Karpas-422 (cell line): ENCODE results near the gene SENP2. TPM values are rescaled to one million over a fixed set of nuclear protein-coding genes. Genes with fewer than 3 reads are reported as not detected.
A peak's percentile ranks its signal among the peaks of the same experiment; 100 is the strongest.
"Not testable (repeated sequence)": the region's sequence is repeated elsewhere in the genome, so short reads cannot be mapped to it uniquely, and the experiment has no call there.

Experiments used
- DNase-seq: peaks from one replicate; pipeline ENCODE4 v3.0.0-alpha.2; 2015
- H2AFZ ChIP-seq: fragments of 200-600 bp; sonication (generic); 2 replicates; pipeline ENCODE4 v1.6.1; 2014; ENCODE audit warnings: antibody characterized with exemption, low read length, mixed read lengths
- H3K27ac ChIP-seq: fragments of 200-600 bp; sonication (generic); 2 replicates; pipeline ENCODE4 v1.5.1; 2014; ENCODE audit warnings: mild to moderate bottlenecking, low read length, moderate library complexity
- H3K27me3 ChIP-seq: fragments of 200-600 bp; sonication (generic); 2 replicates; pipeline ENCODE4 v1.6.1; 2014; ENCODE audit warnings: low read length, mixed read lengths
- H3K36me3 ChIP-seq: fragments of 200-600 bp; sonication (generic); 2 replicates; pipeline ENCODE4 v1.6.1; 2014; ENCODE audit warnings: low read length, mixed read lengths; ENCODE audit not compliant: insufficient read depth
- H3K4me1 ChIP-seq: fragments of 200-600 bp; sonication (generic); 2 replicates; pipeline ENCODE4 v1.6.1; 2014; ENCODE audit warnings: mild to moderate bottlenecking, low read length, mixed read lengths
- H3K4me2 ChIP-seq: fragments of 200-600 bp; sonication (generic); 2 replicates; pipeline ENCODE4 v1.6.1; 2014; ENCODE audit warnings: low read length, low read depth, mild to moderate bottlenecking; ENCODE audit not compliant: poor library complexity, severe bottlenecking
- H3K4me3 ChIP-seq: fragments of 200-600 bp; sonication (generic); 2 replicates; pipeline ENCODE4 v1.5.1; 2014; ENCODE audit warnings: mild to moderate bottlenecking, antibody characterized with exemption, low read length, mixed read lengths
- H3K79me2 ChIP-seq: fragments of 200-600 bp; sonication (generic); 2 replicates; pipeline ENCODE4 v1.6.1; 2014; ENCODE audit warnings: mild to moderate bottlenecking, low read length, mixed read lengths
- H3K9ac ChIP-seq: fragments of 200-600 bp; sonication (generic); 2 replicates; pipeline ENCODE4 v1.6.0; 2014; ENCODE audit warnings: low read length
- H3K9me2 ChIP-seq: fragments of 200-600 bp; sonication (generic), shearing (Covaris generic); replicated peaks from 2 replicates; pipeline ENCODE4 v1.6.0; 2014; ENCODE audit warnings: mild to moderate bottlenecking, low read length, moderate library complexity; ENCODE audit not compliant: insufficient read depth
- H3K9me3 ChIP-seq: fragments of 300-700, 200-600 bp; sonication (generic); 2 replicates; pipeline ENCODE4 v1.6.1; 2014; ENCODE audit warnings: low read length, mixed read lengths
- H4K20me1 ChIP-seq: fragments of 200-600 bp; sonication (generic); 2 replicates; pipeline ENCODE4 v1.6.1; 2014; ENCODE audit warnings: mild to moderate bottlenecking, antibody characterized with exemption, low read length, low read depth; ENCODE audit not compliant: insufficient read depth
- total RNA-seq: library from RNA; depleted of rRNA; stranded (reverse); fragments of >200 nt; shearing (Covaris generic); gene quantifications from 2 replicates; pipeline ENCODE4 v1.2.3, GENCODE V29; 2014; ENCODE audit warnings: low replicate concordance

The SENP2 gene
- total RNA-seq, 1 experiment from 2014 or later, result 59.1 TPM

- no peak overlapping the region for H2AFZ ChIP-seq
- H3K4me3 ChIP-seq, result no peak overlapping the region
- no peaks in the 10 kb centered on the region for H4K20me1 ChIP-seq
- H3K4me2 ChIP-seq, result no peak overlapping the region
- H3K36me3 ChIP-seq, result no peaks in the 10 kb centered on the region
- H3K9ac ChIP-seq, result no peak overlapping the region
- no peaks in the 10 kb centered on the region for H3K9me2 ChIP-seq
- no peak for DNase-seq
- H3K79me2 ChIP-seq, result no peaks in the 10 kb centered on the region
- H3K27ac ChIP-seq, result no peak overlapping the region
- H3K9me3 ChIP-seq, result no peaks in the 10 kb centered on the region
- no peaks in the 10 kb centered on the region for H3K4me1 ChIP-seq
- no peaks in the 10 kb centered on the region for H3K27me3 ChIP-seq
Measured at GRCh38 chr3:185658943-185659342, 72.8 kb downstream of the SENP2 start.

- no peak overlapping the region for H3K27ac ChIP-seq
- H3K4me1 ChIP-seq, result no peaks in the 10 kb centered on the region
- no peaks in the 10 kb centered on the region for H3K36me3 ChIP-seq
- H3K9me3 ChIP-seq, result no peaks in the 10 kb centered on the region
- H4K20me1 ChIP-seq, result no peaks in the 10 kb centered on the region
- H3K4me2 ChIP-seq, result no peak overlapping the region
- no peaks in the 10 kb centered on the region for H3K9me2 ChIP-seq
- H3K4me3 ChIP-seq, result no peak overlapping the region
- H2AFZ ChIP-seq, result no peak overlapping the region
- H3K79me2 ChIP-seq, result no peaks in the 10 kb centered on the region
- no peaks in the 10 kb centered on the region for H3K27me3 ChIP-seq
- DNase-seq, result peak; percentile 94
- H3K9ac ChIP-seq, result no peak overlapping the region
Measured at GRCh38 chr3:185659942-185660921, 74.1 kb downstream of the SENP2 start.

GRCh38 chr3:185661296-185661695 is 75.2 kb downstream of the SENP2 start:
- H3K9me2 ChIP-seq, H3K4me2 ChIP-seq, H3K4me3 ChIP-seq, H3K27ac ChIP-seq, H3K9me3 ChIP-seq, H3K27me3 ChIP-seq, H3K79me2 ChIP-seq, H3K9ac ChIP-seq, H3K36me3 ChIP-seq, DNase-seq, H4K20me1 ChIP-seq, H2AFZ ChIP-seq, H3K4me1 ChIP-seq: not testable (repeated sequence)

GRCh38 chr3:185661772-185662171 is 75.7 kb downstream of the SENP2 start:
- DNase-seq, result no peak
- no peaks in the 10 kb centered on the region for H4K20me1 ChIP-seq
- H3K9me3 ChIP-seq, result no peaks in the 10 kb centered on the region
- no peaks in the 10 kb centered on the region for H3K4me1 ChIP-seq
- no peak overlapping the region for H3K9ac ChIP-seq
- H3K4me3 ChIP-seq, result no peak overlapping the region
- no peak overlapping the region for H2AFZ ChIP-seq
- no peaks in the 10 kb centered on the region for H3K36me3 ChIP-seq
- H3K27me3 ChIP-seq, result no peaks in the 10 kb centered on the region
- no peaks in the 10 kb centered on the region for H3K79me2 ChIP-seq
- no peak overlapping the region for H3K4me2 ChIP-seq
- no peak overlapping the region for H3K27ac ChIP-seq
- no peaks in the 10 kb centered on the region for H3K9me2 ChIP-seq

- Histone ChIP-seq H3K4me3 (no peak overlapping the region), H3K9me3 (no peaks in the 10 kb centered on the region), H3K9ac (no peak overlapping the region), H3K27ac (no peak overlapping the region), H4K20me1 (no peaks in the 10 kb centered on the region), H3K4me1 (no peaks in the 10 kb centered on the region), H2AFZ (no peak overlapping the region), H3K4me2 (no peak overlapping the region), H3K79me2 (no peaks in the 10 kb centered on the region), H3K9me2 (no peaks in the 10 kb centered on the region), H3K27me3 (no peaks in the 10 kb centered on the region), H3K36me3 (no peaks in the 10 kb centered on the region)
- DNase-seq, result no peak
Measured at GRCh38 chr3:185663929-185664328, 77.8 kb downstream of the SENP2 start.

GRCh38 chr3:185667574-185667973 is 81.5 kb downstream of the SENP2 start:
- H3K79me2 ChIP-seq, result no peaks in the 10 kb centered on the region
- H2AFZ ChIP-seq, result no peak overlapping the region
- H3K27me3 ChIP-seq, result no peaks in the 10 kb centered on the region
- no peak overlapping the region for H3K4me2 ChIP-seq
- H3K4me1 ChIP-seq, result no peaks in the 10 kb centered on the region
- H3K36me3 ChIP-seq, result no peaks in the 10 kb centered on the region
- no peaks in the 10 kb centered on the region for H4K20me1 ChIP-seq
- no peak for DNase-seq
- no peak overlapping the region for H3K9ac ChIP-seq
- no peaks in the 10 kb centered on the region for H3K9me3 ChIP-seq
- H3K27ac ChIP-seq, result no peak overlapping the region
- H3K4me3 ChIP-seq, result no peak overlapping the region
- no peaks in the 10 kb centered on the region for H3K9me2 ChIP-seq

GRCh38 chr3:185677146-185677829 is 91.2 kb downstream of the SENP2 start:
- Histone ChIP-seq H3K79me2 (no peaks in the 10 kb centered on the region), H3K27me3 (0 out of 2 replicates have a peak, but pooled peaks cover 3% of the 10 kb centered on the region), H3K36me3 (no peaks in the 10 kb centered on the region), H3K27ac (no peak overlapping the region), H3K4me2 (no peak overlapping the region), H3K4me3 (no peak overlapping the region), H3K9me3 (0 out of 2 replicates have a peak, but pooled peaks cover 3% of the 10 kb centered on the region), H3K9me2 (no peaks in the 10 kb centered on the region), H3K9ac (no peak overlapping the region), H3K4me1 (no peaks in the 10 kb centered on the region), H2AFZ (no peak overlapping the region), H4K20me1 (no peaks in the 10 kb centered on the region)
- DNase-seq, result peak; percentile 85

- Histone ChIP-seq H3K9me3 (0 out of 2 replicates have a peak, but pooled peaks cover 3% of the 10 kb centered on the region), H3K9me2 (no peaks in the 10 kb centered on the region), H3K9ac (no peak overlapping the region), H3K27me3 (0 out of 2 replicates have a peak, but pooled peaks cover 3% of the 10 kb centered on the region), H3K79me2 (no peaks in the 10 kb centered on the region), H3K36me3 (no peaks in the 10 kb centered on the region), H3K27ac (no peak overlapping the region), H2AFZ (no peak overlapping the region), H3K4me3 (no peak overlapping the region), H3K4me1 (no peaks in the 10 kb centered on the region), H4K20me1 (no peaks in the 10 kb centered on the region), H3K4me2 (no peak overlapping the region)
- DNase-seq, result no peak
Measured at GRCh38 chr3:185678027-185678426, 91.9 kb downstream of the SENP2 start.
